HEK293T (cell line): ENCODE results near the gene MAGOH.

Experiments used
- ARNT ChIP-seq: fragments of 450-650 bp; IDR thresholded peaks from 2 replicates; pipeline ENCODE4 v1.6.1; 2017; ENCODE audit warnings: mild to moderate bottlenecking
- BHLHE40 ChIP-seq: fragments of 450-650 bp; IDR thresholded peaks from 2 replicates; pipeline ENCODE4 v1.6.1; 2016; ENCODE audit warnings: mild to moderate bottlenecking, moderate library complexity, borderline replicate concordance
- FOXM1 ChIP-seq: fragments of 450-650 bp; IDR thresholded peaks from 2 replicates; pipeline ENCODE4 v1.6.1; 2017; ENCODE audit warnings: mild to moderate bottlenecking, borderline replicate concordance
- HDGF ChIP-seq: fragments of 450-650 bp; IDR thresholded peaks from 2 replicates; pipeline ENCODE4 v1.6.1; 2017; ENCODE audit warnings: antibody characterized with exemption, borderline replicate concordance
- NFRKB ChIP-seq: fragments of 450-650 bp; IDR thresholded peaks from 2 replicates; pipeline ENCODE4 v1.6.1; 2016; ENCODE audit warnings: mild to moderate bottlenecking, moderate library complexity
- SP1 ChIP-seq: fragments of 450-650 bp; IDR thresholded peaks from 2 replicates; pipeline ENCODE4 v1.6.1; 2017
- SUZ12 ChIP-seq: fragments of 450-650 bp; IDR thresholded peaks from 2 replicates; pipeline ENCODE4 v1.6.1; 2016; ENCODE audit warnings: mild to moderate bottlenecking

- TF ChIP-seq NFRKB (no peak), SUZ12 (no peak), SP1 (no peak), FOXM1 (no peak), BHLHE40 (no peak), ARNT (no peak), HDGF (no peak)
These were observed at the start of gene MAGOH for GRCh38 chr1:53238197-53239155.
